GM12878 (cell line): ENCODE results near the gene XPO6. TPM values are rescaled to one million over a fixed set of nuclear protein-coding genes. Genes with fewer than 3 reads are reported as not detected.
A peak's percentile ranks its signal among the peaks of the same experiment; 100 is the strongest.

Source experiments
- ATAC-seq: fragments of 200-7000 bp; cut with Tn5 transposase; 3 replicates; pipeline ENCODE4 v1.9.1; 2020; ENCODE audit warnings: mild to moderate bottlenecking, moderate library complexity
- BruUV-seq: library from RNA; stranded (reverse); fragments of 400-500 nt; replicated peaks from 2 replicates; lab custom pipeline; 2021; lab: Mats Ljungman, UMichigan
- CTCF ChIA-PET: fragments of 300-600 bp; sonication (Branson Sonifier 250); formaldehyde crosslinking; extraction: SDS; loops from one replicate; lab custom pipeline; 2021; ENCODE audit warnings: inconsistent platforms; lab: Yijun Ruan, JAX
- POLR2A ChIA-PET: fragments of 350-600 bp; formaldehyde crosslinking; extraction: SDS; loops from one replicate; lab custom pipeline; 2021; ENCODE audit warnings: inconsistent platforms; lab: Charles Lee
- RAD21 ChIA-PET: fragments of 300-600 bp; sonication (Branson Sonifier 250); formaldehyde crosslinking; loops from one replicate; lab custom pipeline; 2023; ENCODE audit warnings: antibody characterized with exemption; ENCODE audit not compliant: unreplicated experiment; lab: Charles Lee
- SMC1A ChIA-PET: fragments of 300-600 bp; sonication (Branson Sonifier 250); formaldehyde crosslinking; loops from one replicate; lab custom pipeline; 2023; ENCODE audit not compliant: unreplicated experiment, uncharacterized antibody; lab: Charles Lee
- DNase-seq: peaks from one replicate; pipeline ENCODE4 v3.0.0-alpha.2; 2011; ENCODE audit warnings: low read depth, low spot score
- FAIRE-seq: peaks from 3 replicates; lab custom pipeline; 2011; peaks lifted over from hg19 to GRCh38; lab: Jason Lieb, UNC
- H2AFZ ChIP-seq: 2 replicates; pipeline ENCODE4 v1.6.0; 2011; ENCODE audit warnings: low read depth, low read length, control low read depth; ENCODE audit not compliant: control insufficient read depth
- H3K27ac ChIP-seq: 2 replicates; pipeline ENCODE4 v1.5.1; 2011; ENCODE audit warnings: control low read depth; ENCODE audit not compliant: control insufficient read depth, insufficient read depth
- H3K27me3 ChIP-seq, 2 experiments: replicated peaks in 1 of 2; 2 replicates each; pipeline versions ENCODE4 v1.6.0 to v1.6.1; 2011; ENCODE audit warnings: low read length in 1 of 2; ENCODE audit not compliant: control insufficient read depth in 2 of 2, insufficient read depth in 2 of 2
- H3K36me3 ChIP-seq, 2 experiments: 2 replicates each; pipeline ENCODE4 v1.5.1; 2011; ENCODE audit warnings: low read length in 1 of 2; ENCODE audit not compliant: control insufficient read depth in 2 of 2, insufficient read depth in 2 of 2
- H3K4me1 ChIP-seq: 2 replicates; pipeline ENCODE4 v1.6.1; 2011; ENCODE audit warnings: mild to moderate bottlenecking, low read length, moderate library complexity, mixed read lengths; ENCODE audit not compliant: control insufficient read depth, insufficient read depth
- H3K4me2 ChIP-seq: 2 replicates; pipeline ENCODE4 v1.6.0; 2011; ENCODE audit warnings: control low read depth; ENCODE audit not compliant: control insufficient read depth, insufficient read depth
- H3K4me3 ChIP-seq: fragments of 200-600 bp; sonication (generic); 2 replicates; pipeline ENCODE4 v1.5.1; 2016
- H3K79me2 ChIP-seq: 2 replicates; pipeline ENCODE4 v1.6.0; 2011; ENCODE audit warnings: low read length; ENCODE audit not compliant: control insufficient read depth, insufficient read depth
- H3K9ac ChIP-seq: 2 replicates; pipeline ENCODE4 v1.8.0; 2011; ENCODE audit warnings: low read length, control low read depth, mixed read lengths; ENCODE audit not compliant: control insufficient read depth, insufficient read depth
- H3K9me3 ChIP-seq: replicated peaks from 3 replicates; pipeline ENCODE4 v1.5.1; 2011; ENCODE audit warnings: mild to moderate bottlenecking, low read length; ENCODE audit not compliant: control insufficient read depth, insufficient read depth
- H4K20me1 ChIP-seq: 2 replicates; pipeline ENCODE4 v1.6.0; 2011; ENCODE audit not compliant: control insufficient read depth, insufficient read depth
- ATF7 ChIP-seq: fragments of 450-650 bp; IDR thresholded peaks from 2 replicates; pipeline ENCODE4 v1.6.1; 2016; ENCODE audit warnings: low read depth, mild to moderate bottlenecking
- BCLAF1 ChIP-seq: fragments of 450-650 bp; IDR thresholded peaks from 2 replicates; pipeline ENCODE4 v1.6.1; 2017; ENCODE audit warnings: antibody characterized with exemption, mild to moderate bottlenecking, moderate library complexity
- BHLHE40 ChIP-seq, 2 experiments: fragments of 450-650 bp in 1 of 2; IDR thresholded peaks; 2 replicates each; pipeline ENCODE4 v1.6.1; 2011 to 2017; ENCODE audit warnings: low read depth in 2 of 2, borderline replicate concordance in 1 of 2, improper control_type of control experiment in 1 of 2, low read length in 1 of 2, mild to moderate bottlenecking in 1 of 2
- BMI1 ChIP-seq: fragments of 450-650 bp; IDR thresholded peaks from 2 replicates; pipeline ENCODE4 v1.6.1; 2016; ENCODE audit warnings: mild to moderate bottlenecking, moderate library complexity, borderline replicate concordance
- CHD4 ChIP-seq: fragments of 200-600 bp; sonication (generic); IDR thresholded peaks from 2 replicates; pipeline ENCODE4 v1.6.1; 2016; ENCODE audit warnings: mild to moderate bottlenecking
- DPF2 ChIP-seq: fragments of 450-650 bp; IDR thresholded peaks from 2 replicates; pipeline ENCODE4 v1.6.1; 2017; ENCODE audit warnings: mild to moderate bottlenecking
- EP300 ChIP-seq, 2 experiments: fragments of 150-350 bp in 1 of 2; IDR thresholded peaks; 2 replicates each; pipeline ENCODE4 v1.6.1; 2011 to 2012; ENCODE audit warnings: low read depth in 2 of 2, low read length in 2 of 2, borderline replicate concordance in 1 of 2, improper control_type of control experiment in 1 of 2, inconsistent platforms in 1 of 2; ENCODE audit not compliant: control insufficient read depth in 1 of 2
- FOXM1 ChIP-seq: IDR thresholded peaks from 2 replicates; pipeline ENCODE4 v1.6.1; 2012; ENCODE audit warnings: low read depth, mild to moderate bottlenecking, inconsistent platforms, low read length, moderate library complexity
- IKZF1 ChIP-seq: fragments of 450-650 bp; conservative IDR thresholded peaks from 2 replicates; pipeline ENCODE4 v1.6.1; 2017; ENCODE audit warnings: antibody characterized with exemption, mild to moderate bottlenecking
- IKZF2 ChIP-seq, 2 experiments: fragments of 450-650 bp; IDR thresholded peaks; 2 replicates each; pipeline ENCODE4 v1.6.1; 2017; ENCODE audit warnings: mild to moderate bottlenecking in 2 of 2, moderate library complexity in 2 of 2
- MTA2 ChIP-seq: fragments of 450-650 bp; IDR thresholded peaks from 2 replicates; pipeline ENCODE4 v1.6.1; 2016; ENCODE audit warnings: low read depth, mild to moderate bottlenecking, moderate library complexity
- MTA3 ChIP-seq: IDR thresholded peaks from 2 replicates; pipeline ENCODE4 v1.6.1; 2012; ENCODE audit warnings: low read length, inconsistent platforms, borderline replicate concordance
- MYC ChIP-seq: IDR thresholded peaks from 2 replicates; pipeline ENCODE4 v1.6.1; 2011; ENCODE audit warnings: mild to moderate bottlenecking, low read length, moderate library complexity, inconsistent platforms; ENCODE audit not compliant: insufficient read depth, insufficient replicate concordance, insufficient read length, severe bottlenecking
- NBN ChIP-seq: fragments of 450-650 bp; IDR thresholded peaks from 2 replicates; pipeline ENCODE4 v1.6.1; 2016
- NR2F1 ChIP-seq: fragments of 450-650 bp; conservative IDR thresholded peaks from 2 replicates; pipeline ENCODE4 v1.6.1; 2017; ENCODE audit warnings: mild to moderate bottlenecking
- PAX5 ChIP-seq: IDR thresholded peaks from 2 replicates; pipeline ENCODE4 v1.6.1; 2011; ENCODE audit warnings: low read depth, low read length, borderline replicate concordance
- POLR2A ChIP-seq: IDR thresholded peaks from 2 replicates; pipeline ENCODE4 v1.6.1; 2011; ENCODE audit warnings: low read depth, mild to moderate bottlenecking, low read length
- RELB ChIP-seq: fragments of 450-650 bp; IDR thresholded peaks from 2 replicates; pipeline ENCODE4 v1.6.1; 2017; ENCODE audit warnings: low read depth, mild to moderate bottlenecking, moderate library complexity
- SREBF1 ChIP-seq: IDR thresholded peaks from 2 replicates; pipeline ENCODE4 v1.6.1; 2012; ENCODE audit warnings: mild to moderate bottlenecking, low read length
- WRNIP1 ChIP-seq: IDR thresholded peaks from 2 replicates; pipeline ENCODE4 v1.6.1; 2011; ENCODE audit warnings: low read depth, low read length, improper control_type of control experiment, borderline replicate concordance
- WGBS: methylation state at CpG from one replicate; pipeline ENCODE4 v1.1.6; 2016; ENCODE audit warnings: low lambda C conversion rate; ENCODE audit not compliant: insufficient replicate concordance, insufficient coverage; ENCODE audit errors: missing lambda C conversion rate; 5-methylcytosine and 5-hydroxymethylcytosine counted together
- in situ Hi-C: fragments of 300-500 bp; cut with MboI; formaldehyde crosslinking; loops from 9 replicates; pipeline ENCODE4 v1.14.3; 2018; ENCODE audit warnings: mixed read lengths
- intact Hi-C: fragments of 100-400 bp; cut with micrococcal nuclease; formaldehyde crosslinking; loops from one replicate; pipeline ENCODE4 v1.14.2; 2022; ENCODE audit not compliant: unreplicated experiment
- polyA plus RNA-seq, 11 experiments: library from polyadenylated mRNA; depleted of rRNA in 4 of 11; unstranded in 6 of 11; stranded (reverse) in 5 of 11; fragments of >200 nt; fragmentation: Nextera tagmentation in 4 of 11; fragmentation: Illumina TruSeq in 1 of 11; extraction: Ambion mirVana in 4 of 11; extraction: Trizol in 1 of 11; gene quantifications; 1 replicate in 1 of 11; 2 replicates in 10 of 11; pipeline versions ENCODE4 v1.2.1 to v1.2.3, GENCODE V29; 2011 to 2016; ENCODE audit warnings: inconsistent platforms in 2 of 11, missing spikeins in 2 of 11, low read depth in 1 of 11
- total RNA-seq, 4 experiments: library from RNA; depleted of rRNA in 3 of 4; stranded (reverse); fragments of >200 nt in 3 of 4; fragmentation: Illumina TruSeq in 1 of 4; extraction: Trizol in 1 of 4; gene quantifications; 2 replicates each; pipeline versions ENCODE4 v1.2.1 to v1.2.3, GENCODE V29; 2013 to 2021

Gene XPO6
- total and polyA plus RNA-seq, 10 of the 15 experiments (the other 5 are each of a cell fraction or from before 2014, with no cell fraction given), result 9.9 to 246 (median 110) TPM

- DNase-seq (no peak), FAIRE-seq (no peak), ATAC-seq (no peak)
- Histone ChIP-seq H3K9me3 (no peaks in the 10 kb centered on the region), H4K20me1 (no peaks in the 10 kb centered on the region), H3K79me2 (no peaks in the 10 kb centered on the region; the same call in 1 of the 2 replicates), H3K27me3 (no peaks in the 10 kb centered on the region), H3K4me3 (no peak overlapping the region), H3K4me2 (no peak overlapping the region), H3K27ac (no peak overlapping the region), H3K4me1 (peaks cover 10% of the 10 kb centered on the region), H2AFZ (no peak overlapping the region), H3K9ac (no peak overlapping the region), H3K36me3 (peaks cover 10 to 56% of the 10 kb centered on the region in 2 experiments)
- in situ Hi-C loops (no loop called here), intact Hi-C loops (no loop called here)
- ChIA-PET POLR2A (interaction anchor here (0.6 kb wide), 1 partner anchor 63 kb away, joined by 3 read pairs; no protein-coding TSS in a partner anchor), RAD21 (interaction anchor here (0.6 kb wide), 1 partner anchor 24 kb away, joined by 3 read pairs; no protein-coding TSS in a partner anchor), SMC1A (interaction anchor here (0.6 to 2.5 kb wide), 5 partner anchors 16 to 46 kb away, joined by 3 to 7 read pairs (median 3); no protein-coding TSS in a partner anchor), CTCF (no interaction called here)
- TF ChIP-seq EP300 (IDR thresholded peaks at IDR 0.05; ENCODE audit: borderline replicate concordance in 1 of 2, control insufficient read depth in 1 of 2, low read depth in 2 of 2, low read length in 2 of 2), result peak; percentile 53 to 60; a peak in 2 of 4 replicates
- peak; percentile 93 for TF ChIP-seq MTA2
- TF ChIP-seq MTA3, result no peak
- no peak for TF ChIP-seq SREBF1
- peak; percentile 74 to 82; a peak in 3 of 4 replicates for TF ChIP-seq IKZF2 (IDR thresholded peaks at IDR 0.05)
- no peak for TF ChIP-seq CHD4
- peak; percentile 82 for TF ChIP-seq ATF7
- peak; percentile 95 for TF ChIP-seq NR2F1
- no peak for TF ChIP-seq FOXM1
- no peak for TF ChIP-seq MYC
- TF ChIP-seq NBN, result peak; percentile 41; the same call in 1 of the 2 replicates
- no peak for TF ChIP-seq BCLAF1
- TF ChIP-seq WRNIP1, result no peak
- peak; percentile 70 for TF ChIP-seq RELB
- no peak; the same call in 1 of the 2 replicates for TF ChIP-seq DPF2
- no peak for TF ChIP-seq PAX5
- peak; percentile 85 for TF ChIP-seq IKZF1
- no peak for TF ChIP-seq POLR2A
- TF ChIP-seq BMI1, result peak; percentile 29; the same call in 1 of the 2 replicates
- peak; percentile 83 to 89; a peak in 3 of 4 replicates for TF ChIP-seq BHLHE40 (IDR thresholded peaks at IDR 0.05; ENCODE audit: borderline replicate concordance in 1 of 2, low read depth in 2 of 2, low read length in 1 of 2)
- 79% methylated on average over 3 of the region's 3 CpGs for WGBS
- no TSS peak for BruUV-seq
These were observed 65.2 kb downstream of the XPO6 start for GRCh38 chr16:28146536-28146935.
